ENCODE data around the gene MAGI2. TPM values are rescaled to one million over a fixed set of nuclear protein-coding genes. Genes with fewer than 3 reads are reported as not detected.

Gene MAGI2
- total and polyA plus RNA-seq, 2 experiments from 2014 or later, result 16.8 to 24.7 TPM

- Histone ChIP-seq H3K27ac (no peak overlapping the region), H3K27me3 (no peaks in the 10 kb centered on the region), H3K4me1 (ENCODE audit: low read depth) (peaks cover 8% of the 10 kb centered on the region), H3K9me3 (ENCODE audit: low read depth) (no peaks in the 10 kb centered on the region), H3K36me3 (no peaks in the 10 kb centered on the region), H3K4me3 (no peak overlapping the region)
- no peak for DNase-seq (ENCODE audit: low read depth in 1 of 2, low spot score in 1 of 2)
- TF ChIP-seq CTCF (IDR thresholded peaks at IDR 0.05; ENCODE audit: low read depth, low read length), result no peak
Observed at GRCh38 chr7:78173666-78174065, 1279.8 kb downstream of the MAGI2 start.

GRCh38 chr7:78172933-78173591 is 1280.4 kb downstream of the MAGI2 start:
- DNase-seq (ENCODE audit: low read depth in 1 of 2, low spot score in 1 of 2), result no peak
- Histone ChIP-seq H3K27ac (no peak overlapping the region), H3K36me3 (no peaks in the 10 kb centered on the region), H3K4me1 (ENCODE audit: low read depth) (peaks cover 8% of the 10 kb centered on the region), H3K27me3 (no peaks in the 10 kb centered on the region), H3K9me3 (ENCODE audit: low read depth) (no peaks in the 10 kb centered on the region), H3K4me3 (no peak overlapping the region)
- TF ChIP-seq CTCF (IDR thresholded peaks at IDR 0.05; ENCODE audit: low read depth, low read length), result no peak

GRCh38 chr7:78172267-78172757 is 1281.2 kb downstream of the MAGI2 start:
- DNase-seq (ENCODE audit: low read depth in 1 of 2, low spot score in 1 of 2), result no peak
- peaks cover 8% of the 10 kb centered on the region for H3K4me1 ChIP-seq (ENCODE audit: low read depth)
- H3K36me3 ChIP-seq, result no peaks in the 10 kb centered on the region
- H3K27me3 ChIP-seq, result no peaks in the 10 kb centered on the region
- no peak overlapping the region for H3K27ac ChIP-seq
- no peak overlapping the region for H3K4me3 ChIP-seq
- no peak for TF ChIP-seq CTCF (IDR thresholded peaks at IDR 0.05; ENCODE audit: low read depth, low read length)
- H3K9me3 ChIP-seq (ENCODE audit: low read depth), result no peaks in the 10 kb centered on the region

DNA sequence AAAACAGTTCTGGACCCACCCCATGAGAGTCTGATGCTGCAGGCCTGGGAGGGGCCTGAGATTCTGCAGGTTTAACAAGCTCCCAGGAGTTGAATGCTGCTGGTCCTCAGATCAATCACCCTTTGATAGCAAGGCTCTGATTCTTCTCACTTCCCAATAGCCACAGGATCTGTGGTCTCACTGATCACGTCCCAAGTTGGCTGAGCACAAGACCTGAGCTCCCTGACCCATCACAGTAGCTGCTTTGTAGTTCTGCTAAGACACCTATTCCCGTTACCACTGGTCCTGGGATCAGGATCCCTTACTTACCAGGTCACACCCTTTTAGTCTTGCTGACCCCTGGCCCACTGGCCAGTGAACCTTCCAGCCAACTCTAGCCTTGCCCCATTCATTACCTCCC is 1282.1 kb downstream of the MAGI2 start:
- Histone ChIP-seq H3K27ac (no peak overlapping the region), H3K27me3 (no peaks in the 10 kb centered on the region), H3K4me3 (no peak overlapping the region), H3K4me1 (ENCODE audit: low read depth) (peaks cover 8% of the 10 kb centered on the region), H3K9me3 (ENCODE audit: low read depth) (no peaks in the 10 kb centered on the region), H3K36me3 (no peaks in the 10 kb centered on the region)
- TF ChIP-seq CTCF (IDR thresholded peaks at IDR 0.05; ENCODE audit: low read depth, low read length), result no peak
- DNase-seq (ENCODE audit: low read depth in 1 of 2, low spot score in 1 of 2), result no peak

DNA sequence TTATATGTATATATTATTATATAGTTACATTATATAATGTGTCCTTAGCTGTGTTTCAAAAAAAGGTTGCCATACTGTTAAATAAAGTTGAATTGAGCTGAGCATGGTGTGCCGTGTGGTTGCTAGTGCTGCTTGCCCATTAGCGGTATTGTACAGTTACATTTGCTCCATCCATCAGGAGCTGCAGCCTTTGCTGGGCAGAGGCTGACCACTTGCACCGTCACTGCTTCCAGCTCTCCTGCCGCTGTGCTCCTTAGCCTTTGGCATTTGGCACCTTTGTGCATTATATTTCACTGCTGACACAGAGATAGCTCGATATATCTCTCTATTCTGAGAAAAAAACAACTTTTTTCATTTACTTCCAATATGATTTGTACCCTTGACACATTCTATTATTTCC is 1282.7 kb downstream of the MAGI2 start:
- Histone ChIP-seq H3K4me3 (no peak overlapping the region), H3K36me3 (no peaks in the 10 kb centered on the region), H3K27me3 (no peaks in the 10 kb centered on the region), H3K9me3 (ENCODE audit: low read depth) (no peaks in the 10 kb centered on the region), H3K27ac (no peak overlapping the region), H3K4me1 (ENCODE audit: low read depth) (peaks cover 8% of the 10 kb centered on the region)
- no peak for TF ChIP-seq CTCF (IDR thresholded peaks at IDR 0.05; ENCODE audit: low read depth, low read length)
- DNase-seq (ENCODE audit: low read depth in 1 of 2, low spot score in 1 of 2), result no peak

Measured in cardiac muscle cell (in vitro differentiated cells and primary cell).